ENCODE data around the gene ZBTB7C.

Gene ZBTB7C

GRCh38 chr18:48004577-48004976, 404.6 kb downstream of the ZBTB7C start:
- H3K4me3 ChIP-seq (ENCODE audit: low read length), result no peak overlapping the region
- DNase-seq (ENCODE audit: low read depth), result no peak
- no peak for TF ChIP-seq CTCF (conservative IDR thresholded peaks at IDR 0.05; ENCODE audit: low read length)

GRCh38 chr18:48003426-48004349, 405.5 kb downstream of the ZBTB7C start:
- DNase-seq (ENCODE audit: low read depth), result peak; percentile 18

GRCh38 chr18:48002933-48003365, 406.2 kb downstream of the ZBTB7C start:
- peak; percentile 66 for DNase-seq (ENCODE audit: low read depth)
- H3K4me3 ChIP-seq (ENCODE audit: low read length), result no peak overlapping the region
- TF ChIP-seq CTCF (conservative IDR thresholded peaks at IDR 0.05; ENCODE audit: low read length), result no peak

More at GRCh38 chr18:48003426-48004349, 405.5 kb downstream of the ZBTB7C start:
- H3K4me3 ChIP-seq (ENCODE audit: low read length), result no peak overlapping the region
- no peak for TF ChIP-seq CTCF (conservative IDR thresholded peaks at IDR 0.05; ENCODE audit: low read length)

- TF ChIP-seq CTCF (conservative IDR thresholded peaks at IDR 0.05; ENCODE audit: low read length), result no peak
- no peak for DNase-seq (ENCODE audit: low read depth)
- no peak overlapping the region for H3K4me3 ChIP-seq (ENCODE audit: low read length)
Measured at GRCh38 chr18:48000701-48001100, 408.5 kb downstream of the ZBTB7C start.

GRCh38 chr18:47999801-48000248, 409.4 kb downstream of the ZBTB7C start:
- TF ChIP-seq CTCF (conservative IDR thresholded peaks at IDR 0.05; ENCODE audit: low read length), result no peak
- H3K4me3 ChIP-seq (ENCODE audit: low read length), result no peak overlapping the region
- no peak for DNase-seq (ENCODE audit: low read depth)

- no peak for DNase-seq (ENCODE audit: low read depth)
- peak; percentile 24; the same call in 1 of the 2 replicates for TF ChIP-seq CTCF (conservative IDR thresholded peaks at IDR 0.05; ENCODE audit: low read length)
- no peak overlapping the region for H3K4me3 ChIP-seq (ENCODE audit: low read length)
Measured at GRCh38 chr18:47997338-47997780, 411.8 kb downstream of the ZBTB7C start.

- no peak overlapping the region for H3K4me3 ChIP-seq (ENCODE audit: low read length)
- TF ChIP-seq CTCF (conservative IDR thresholded peaks at IDR 0.05; ENCODE audit: low read length), result no peak
- no peak for DNase-seq (ENCODE audit: low read depth)
Measured at GRCh38 chr18:47996091-47996541, 413.1 kb downstream of the ZBTB7C start.

All from AG10803 (cell line).